ENCODE results near the gene TBCE.
"Not testable (repeated sequence)": the region's sequence is repeated elsewhere in the genome, so short reads cannot be mapped to it uniquely, and the experiment has no call there.

Gene TBCE

DNA sequence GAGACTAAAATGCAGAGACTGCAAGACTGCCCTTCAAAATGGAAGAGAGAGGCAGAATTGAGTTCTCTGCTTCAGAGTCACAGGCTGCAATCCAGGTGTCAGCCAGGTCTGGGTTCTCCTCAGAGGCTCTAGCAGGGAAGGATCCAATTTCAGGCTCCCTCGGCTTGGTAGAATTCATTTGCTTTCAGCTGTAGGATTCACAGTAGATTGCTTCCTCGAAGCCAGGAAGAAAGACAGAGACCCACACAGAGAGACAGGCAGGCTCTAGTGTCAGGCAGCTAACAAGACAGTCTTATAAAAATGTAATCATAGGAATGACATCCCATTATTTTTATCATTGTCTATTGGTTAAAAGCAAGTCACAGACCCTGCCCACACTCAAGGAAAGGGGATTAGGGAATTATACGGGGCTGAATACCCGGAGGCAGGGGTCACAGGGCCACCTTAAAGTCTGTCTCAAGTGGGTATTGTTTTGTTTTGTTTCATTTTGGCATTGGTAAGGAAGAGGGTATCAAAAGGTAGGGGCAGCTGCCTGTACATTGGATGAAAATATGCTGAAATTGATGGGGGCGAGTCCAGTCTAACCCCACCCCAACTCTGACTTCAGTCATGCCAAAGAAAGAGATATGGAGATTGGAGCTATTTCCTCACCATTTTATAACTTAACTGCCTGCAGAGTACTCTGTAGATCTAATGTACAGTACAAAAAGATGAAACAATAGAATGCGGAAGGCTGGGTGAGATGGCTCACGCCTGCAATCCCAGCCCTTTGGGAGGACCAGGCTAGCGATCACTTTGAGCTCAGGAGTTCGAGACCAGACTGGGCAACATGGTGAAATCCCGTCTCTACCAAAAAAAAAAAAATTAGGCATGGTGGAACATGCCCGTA is 9.5 kb upstream of the TBCE start:
- DNase-seq = no peak

DNA sequence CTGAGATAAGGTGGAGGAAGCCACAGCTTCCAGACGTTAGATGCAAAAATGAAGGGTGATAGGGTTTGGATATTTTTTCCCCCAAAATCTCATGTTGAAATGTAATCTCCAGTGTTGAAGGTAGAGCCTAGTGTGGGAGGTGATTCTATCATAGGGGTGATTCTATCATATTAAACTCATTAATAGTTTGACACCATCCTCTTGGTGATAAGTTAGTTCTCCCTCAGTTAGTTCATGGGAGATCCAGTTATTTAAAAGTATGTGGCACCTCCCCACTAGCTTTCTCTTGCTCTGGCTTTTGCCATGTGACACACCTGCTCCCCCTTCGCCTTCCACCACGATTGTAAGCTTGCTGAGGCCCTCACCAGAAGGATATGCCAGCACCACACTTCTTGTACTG is 8.3 kb upstream of the TBCE start:
- no peak for DNase-seq

DNA sequence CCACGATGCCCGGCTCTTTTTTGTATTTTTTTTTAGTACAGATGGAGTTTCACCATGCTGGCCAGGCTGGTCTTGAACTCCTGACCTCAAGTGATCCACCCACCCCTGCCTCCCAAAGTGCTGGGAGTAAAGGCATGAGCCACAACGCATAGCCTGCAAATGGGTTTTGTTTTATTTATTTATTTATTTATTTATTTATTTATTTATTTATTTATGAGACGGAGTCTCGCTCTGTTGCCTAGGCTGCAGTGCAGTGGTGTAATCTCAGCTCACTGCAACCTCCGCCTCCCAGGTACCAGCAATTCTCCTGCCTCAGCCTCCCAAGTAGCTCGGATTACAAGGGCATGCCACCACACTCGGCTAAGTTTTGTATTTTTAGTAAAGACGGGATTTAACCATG is 3.0 kb upstream of the TBCE start:
- not testable (repeated sequence) for DNase-seq

DNA sequence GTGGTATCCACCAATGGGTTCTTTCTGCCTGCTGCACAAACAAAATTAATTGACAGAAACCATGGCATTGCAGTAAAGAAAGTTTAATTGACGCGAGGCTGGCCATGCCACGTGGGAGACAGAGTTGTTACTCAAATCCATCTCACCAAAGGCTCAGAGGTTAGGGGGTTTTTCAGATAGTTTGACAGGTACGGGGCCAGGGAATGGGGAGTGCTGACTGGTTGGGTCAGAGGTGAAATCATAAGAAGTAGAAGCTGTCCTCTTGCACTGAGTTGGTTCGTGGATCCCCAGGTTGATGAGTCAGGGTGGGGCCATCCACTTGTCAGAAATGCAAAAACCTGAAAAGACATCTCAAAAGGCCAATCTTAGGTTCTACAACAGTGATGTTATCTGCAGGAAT is 941 bp upstream of the TBCE start:
- no peak for DNase-seq

DNA sequence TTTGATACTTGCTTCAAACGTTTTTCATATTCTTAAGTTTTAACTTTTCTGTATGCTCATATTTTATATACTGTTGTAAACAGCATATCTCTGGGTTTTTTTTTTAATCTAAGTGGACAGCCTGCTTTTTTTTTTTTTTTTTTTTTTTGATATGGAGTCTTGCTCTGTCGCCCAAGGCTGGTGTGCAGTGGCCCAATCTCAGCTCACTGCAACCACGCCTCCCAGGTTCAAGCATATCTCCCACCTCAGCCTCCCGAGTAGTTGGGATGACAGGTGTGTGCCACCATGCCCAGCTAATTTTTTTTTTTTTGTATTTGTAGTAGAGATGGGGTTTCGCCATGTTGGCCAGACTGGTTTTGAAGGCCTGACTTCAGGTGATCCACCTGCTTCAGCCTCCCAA is 1.2 kb downstream of the TBCE start:
- no peak for DNase-seq

DNA sequence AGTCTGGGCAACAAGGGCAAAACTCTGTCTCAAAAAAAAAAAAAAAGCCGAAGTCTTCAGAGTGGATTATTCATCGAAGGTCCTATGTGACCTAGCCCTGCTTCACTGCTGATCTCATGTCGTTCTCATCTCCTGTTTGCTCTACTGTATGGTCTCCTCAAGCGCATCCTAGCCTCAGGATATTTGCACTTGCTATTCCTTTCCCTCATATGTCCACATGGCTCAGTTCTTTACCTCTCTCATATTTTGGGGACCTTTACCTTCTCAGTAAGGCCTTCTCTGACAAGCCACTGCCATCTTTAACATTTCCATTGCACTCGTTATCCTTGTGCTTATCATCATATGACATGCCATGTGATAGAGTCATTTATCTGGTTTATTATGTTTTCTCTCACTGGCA is 2.6 kb downstream of the TBCE start:
- DNase-seq = no peak

DNA sequence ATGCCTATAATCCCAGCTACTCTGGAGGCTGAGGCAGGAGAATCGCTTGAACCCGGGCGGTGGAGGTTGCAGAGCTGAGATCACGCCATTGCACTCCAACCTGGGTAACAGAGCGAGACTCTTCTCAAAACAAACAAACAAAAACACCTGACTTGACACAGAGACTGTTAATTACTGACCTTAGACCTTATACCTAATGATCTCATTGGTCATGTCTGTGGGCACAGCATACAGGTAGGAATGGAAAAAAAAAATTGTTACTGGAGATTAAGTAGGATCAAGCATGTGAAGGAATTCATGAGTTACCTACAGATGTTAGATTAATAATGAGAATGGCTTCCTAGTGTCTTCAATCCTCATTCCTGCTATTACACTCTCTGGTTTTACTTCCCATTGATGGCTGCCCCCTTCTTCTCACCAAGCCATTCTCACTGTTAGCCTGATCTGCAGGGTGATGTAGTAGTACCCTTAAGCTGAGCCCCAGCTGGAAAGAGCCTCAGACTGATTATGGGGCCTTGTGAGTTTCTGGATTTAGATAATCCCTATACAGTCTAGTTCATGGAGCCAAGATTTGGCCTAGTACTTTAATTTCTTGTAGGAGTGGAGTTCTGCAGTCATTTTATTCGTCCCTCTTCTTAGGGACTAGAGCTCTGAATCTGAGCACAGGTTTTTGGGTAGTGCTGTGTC is 8.8 kb downstream of the TBCE start:
- DNase-seq = no peak

DNA sequence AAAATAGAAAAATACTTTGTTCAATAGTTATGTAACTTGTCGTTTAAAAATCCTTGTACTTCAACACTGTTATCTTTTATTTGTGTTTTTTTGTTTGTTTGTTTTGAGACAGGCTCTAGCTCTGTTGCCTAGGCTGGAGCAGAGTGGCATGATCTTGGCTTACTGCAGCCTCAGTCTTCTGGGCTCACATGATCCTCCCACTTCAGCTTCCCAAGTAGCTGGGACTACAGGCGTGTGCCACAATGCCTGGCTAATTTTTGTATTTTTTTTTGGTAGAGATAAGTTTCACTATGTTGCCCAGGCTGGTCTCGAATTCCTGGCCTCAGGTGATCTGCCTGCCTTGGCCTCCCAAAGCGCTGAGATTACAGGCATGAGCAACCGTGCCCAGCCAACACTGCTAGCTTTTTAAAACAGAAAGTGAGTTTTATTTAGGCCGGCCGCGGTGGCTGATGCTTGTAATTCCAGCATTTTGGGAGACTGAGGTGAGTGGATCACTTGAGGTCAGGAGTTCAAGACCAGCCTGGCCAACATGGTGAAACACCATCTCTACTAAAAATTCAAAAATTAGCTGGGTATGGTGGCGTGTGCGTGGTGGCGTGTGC is 11.0 kb downstream of the TBCE start:
- not testable (repeated sequence) for DNase-seq

DNA sequence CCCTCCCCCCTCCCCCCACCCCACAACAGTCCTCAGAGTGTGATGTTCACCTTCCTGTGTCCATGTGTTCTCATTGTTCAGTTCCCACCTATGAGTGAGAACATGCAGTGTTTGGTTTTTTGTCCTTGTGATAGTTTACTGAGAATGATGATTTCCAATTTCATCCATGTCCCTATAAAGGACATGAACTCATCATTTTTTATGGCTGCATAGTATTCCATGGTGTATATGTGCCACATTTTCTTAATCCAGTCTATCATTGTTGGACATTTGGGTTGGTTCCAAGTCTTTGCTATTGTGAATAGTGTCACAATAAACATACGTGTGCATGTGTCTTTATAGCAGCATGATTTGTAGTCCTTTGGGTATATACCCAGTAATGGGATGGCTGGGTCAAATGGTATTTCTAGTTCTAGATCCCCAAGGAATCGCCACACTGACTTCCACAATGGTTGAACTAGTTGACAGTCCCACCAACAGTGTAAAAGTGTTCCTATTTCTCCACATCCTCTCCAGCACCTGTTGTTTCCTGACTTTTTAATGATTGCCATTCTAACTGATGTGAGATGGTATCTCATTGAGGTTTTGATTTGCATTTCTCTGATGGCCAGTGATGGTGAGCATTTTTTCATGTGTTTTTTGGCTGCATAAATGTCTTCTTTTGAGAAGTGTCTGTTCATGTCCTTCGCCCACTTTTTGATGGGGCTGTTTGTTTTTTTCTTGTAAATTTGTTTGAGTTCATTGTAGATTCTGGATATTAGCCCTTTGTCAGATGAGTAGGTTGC is 14.9 kb downstream of the TBCE start:
- DNase-seq = not testable (repeated sequence)

DNA sequence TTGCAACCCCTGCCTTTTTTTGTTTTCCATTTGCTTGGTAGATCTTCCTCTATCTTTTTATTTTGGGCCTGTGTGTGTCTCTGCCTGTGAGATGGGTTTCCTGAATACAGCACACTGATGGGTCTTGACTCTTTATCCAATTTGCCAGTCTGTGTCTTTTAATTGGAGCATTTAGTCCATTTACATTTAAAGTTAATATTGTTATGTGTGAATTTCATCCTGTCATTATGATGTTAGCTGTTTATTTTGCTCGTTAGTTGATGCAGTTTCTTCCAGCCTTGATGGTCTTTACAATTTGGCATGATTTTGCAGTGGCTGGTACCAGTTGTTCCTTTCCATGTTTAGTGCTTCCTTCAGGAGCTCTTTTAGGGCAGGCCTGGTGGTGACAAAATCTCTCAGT is 18.4 kb downstream of the TBCE start:
- not testable (repeated sequence) for DNase-seq

DNA sequence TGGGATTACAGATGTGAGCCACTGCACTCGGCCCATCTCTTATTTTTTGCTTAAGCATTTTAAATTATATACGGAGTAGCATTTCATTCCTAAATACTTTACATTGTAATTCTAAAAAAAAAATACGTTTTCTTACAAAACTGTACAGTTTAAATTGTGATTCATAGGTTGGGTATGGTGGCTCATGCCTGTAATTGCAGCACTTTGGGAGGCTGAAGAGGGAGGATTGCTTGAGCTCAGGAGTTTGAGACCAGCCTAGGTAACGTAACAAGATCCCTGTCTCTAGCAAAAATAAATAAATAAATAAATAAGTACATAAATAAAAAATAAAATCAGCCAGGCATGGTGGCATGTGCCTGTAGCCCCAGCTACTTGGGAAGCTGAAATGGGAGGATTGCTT is 24.6 kb downstream of the TBCE start:
- DNase-seq = no peak

DNA sequence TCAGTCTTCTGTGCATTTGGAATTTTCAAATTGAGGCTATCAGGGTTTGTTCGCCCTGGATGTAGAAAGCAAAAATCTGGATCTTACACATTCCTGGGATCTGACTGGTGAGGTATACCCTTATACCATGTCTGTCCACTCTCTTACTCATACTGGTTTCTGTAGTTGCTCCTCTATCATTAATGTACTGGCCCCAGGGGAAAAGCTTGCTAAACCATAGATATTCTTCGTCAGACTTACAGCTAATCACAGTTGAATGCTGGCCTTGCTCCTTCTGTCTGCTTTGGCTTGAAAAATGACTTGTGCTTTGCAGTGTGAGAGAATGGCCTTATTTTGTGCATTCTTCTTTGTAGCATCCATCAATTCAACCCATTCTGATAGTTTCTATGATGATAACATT is 30.5 kb downstream of the TBCE start:
- DNase-seq = no peak

DNA sequence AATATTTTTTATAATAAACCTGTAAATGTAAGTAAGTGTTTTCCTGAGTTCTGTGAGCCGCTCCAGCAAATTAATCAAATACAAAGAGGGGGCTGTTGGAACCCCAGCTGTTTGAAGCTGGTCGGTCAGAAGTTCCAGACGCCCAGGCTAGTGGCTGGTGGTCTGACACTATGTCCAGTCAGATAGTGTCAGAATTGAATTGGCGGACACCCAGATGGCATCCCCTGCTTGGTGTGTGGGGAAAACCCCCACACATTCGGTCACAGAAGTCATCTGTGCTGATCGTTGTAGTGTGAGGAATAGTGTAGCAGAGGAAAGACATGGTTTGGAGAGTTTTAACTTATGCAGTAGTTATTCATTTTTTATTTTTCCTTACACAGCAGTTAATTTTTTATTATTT is 32.4 kb downstream of the TBCE start:
- no peak for DNase-seq

DNA sequence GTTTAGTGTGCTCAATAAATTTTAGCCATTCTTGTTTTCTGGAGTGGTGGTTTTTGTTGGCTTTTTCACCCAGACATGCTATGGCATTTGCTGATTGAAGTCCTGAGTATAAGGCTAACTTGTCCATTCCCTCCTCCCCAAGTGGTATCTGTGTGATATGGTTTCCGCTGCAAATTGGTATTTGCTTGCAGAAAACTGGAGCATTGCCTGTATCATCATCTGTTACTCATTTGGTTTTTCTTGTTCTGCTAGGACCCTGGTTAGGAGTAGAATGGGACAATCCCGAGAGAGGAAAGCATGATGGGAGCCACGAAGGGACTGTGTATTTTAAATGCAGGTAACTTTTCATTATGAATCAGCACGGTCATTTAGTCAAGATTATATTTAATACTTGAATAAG is 34.0 kb downstream of the TBCE start:
- DNase-seq = no peak

DNA sequence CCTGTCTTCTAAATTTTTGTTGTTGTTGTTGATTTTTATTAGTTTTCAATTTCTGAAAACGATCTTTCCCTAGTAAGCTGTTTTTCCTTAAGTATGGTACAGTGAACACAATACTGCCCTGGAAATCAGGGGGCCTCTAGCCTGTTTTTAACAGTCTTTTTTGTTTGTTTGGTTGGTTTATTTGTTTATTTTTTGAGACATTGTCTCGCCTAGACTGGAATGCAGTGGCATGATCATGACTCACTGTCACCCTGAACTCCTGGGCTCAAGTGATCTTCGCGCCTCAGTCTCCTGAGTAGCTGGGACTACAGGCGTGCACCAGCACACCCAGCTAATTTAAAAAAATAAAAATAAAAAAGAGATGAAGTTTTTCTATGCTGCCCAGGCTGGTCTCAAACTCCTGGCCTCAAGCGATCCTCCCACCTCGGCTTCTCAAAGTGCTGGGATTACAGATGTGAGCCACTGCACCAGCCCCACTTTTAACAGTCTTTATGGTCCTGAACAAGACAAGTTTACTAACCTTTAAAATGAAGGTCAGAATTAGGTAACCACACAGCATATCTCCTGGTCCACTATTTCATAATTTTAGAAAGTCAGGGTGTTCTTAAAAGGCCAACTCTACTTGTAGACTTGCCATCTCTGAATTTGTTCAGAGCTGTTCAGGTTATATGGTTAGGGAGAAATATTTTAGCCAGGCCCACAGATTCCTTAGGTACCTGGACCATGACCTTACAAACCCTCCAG is 35.4 kb downstream of the TBCE start:
- DNase-seq = no peak

DNA sequence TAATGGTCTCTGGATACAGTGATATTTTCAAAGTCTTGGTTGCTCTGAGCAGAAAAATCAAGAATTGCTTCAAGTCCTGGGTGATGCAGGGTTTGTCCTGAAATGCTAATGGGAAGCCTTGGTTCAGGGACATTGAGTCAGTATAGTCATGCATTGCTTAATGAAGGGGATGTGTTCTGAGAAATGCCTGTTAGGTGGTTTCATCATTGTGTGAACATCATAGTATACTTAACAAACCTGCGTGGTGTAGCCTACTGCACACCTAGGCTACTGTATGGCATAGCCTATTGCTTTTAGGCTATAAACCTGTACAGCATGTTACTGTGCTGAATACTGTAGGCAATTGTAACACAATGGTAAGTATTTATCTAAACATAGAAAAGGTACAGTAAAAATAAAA is 36.4 kb downstream of the TBCE start:
- no peak for DNase-seq

DNA sequence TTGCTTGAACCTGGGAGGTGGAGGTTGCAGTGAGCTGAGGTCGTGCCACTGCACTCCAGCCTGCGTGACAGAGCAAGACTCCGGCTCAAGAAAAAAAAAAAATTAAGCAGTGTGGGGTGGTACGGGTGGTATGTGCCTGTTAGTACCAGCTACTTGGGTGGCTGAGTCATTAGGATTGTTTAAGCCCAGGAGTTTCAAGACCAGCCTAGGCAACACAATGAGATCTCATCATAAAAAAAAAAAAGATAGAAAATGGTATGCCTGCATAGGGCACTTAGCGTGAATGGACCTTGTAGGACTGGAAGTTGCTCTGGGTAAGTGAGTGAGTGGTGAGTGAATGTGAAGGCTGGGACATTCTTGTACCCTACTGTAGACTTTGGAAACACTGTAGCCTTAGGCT is 37.0 kb downstream of the TBCE start:
- DNase-seq = no peak

DNA sequence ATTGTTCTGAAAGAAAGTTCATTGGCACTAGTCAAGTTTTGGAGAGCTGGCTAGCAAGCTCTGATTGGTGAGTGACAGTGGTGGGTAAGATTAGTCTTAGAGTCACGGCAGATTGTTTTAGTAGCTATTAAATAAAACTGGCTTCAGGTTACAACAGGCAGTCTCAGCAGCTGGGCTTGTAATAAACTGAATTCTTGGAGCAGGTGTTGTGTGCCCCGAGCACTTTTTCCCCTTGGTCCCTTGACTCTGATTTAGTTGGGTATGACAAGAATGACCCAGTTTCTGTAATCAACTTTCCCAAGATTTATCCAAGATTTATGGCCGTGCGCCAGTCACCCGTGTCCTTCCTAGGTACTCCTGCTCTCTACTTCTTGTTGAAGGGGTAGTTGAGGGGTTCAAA is 40.2 kb downstream of the TBCE start:
- DNase-seq = no peak

DNA sequence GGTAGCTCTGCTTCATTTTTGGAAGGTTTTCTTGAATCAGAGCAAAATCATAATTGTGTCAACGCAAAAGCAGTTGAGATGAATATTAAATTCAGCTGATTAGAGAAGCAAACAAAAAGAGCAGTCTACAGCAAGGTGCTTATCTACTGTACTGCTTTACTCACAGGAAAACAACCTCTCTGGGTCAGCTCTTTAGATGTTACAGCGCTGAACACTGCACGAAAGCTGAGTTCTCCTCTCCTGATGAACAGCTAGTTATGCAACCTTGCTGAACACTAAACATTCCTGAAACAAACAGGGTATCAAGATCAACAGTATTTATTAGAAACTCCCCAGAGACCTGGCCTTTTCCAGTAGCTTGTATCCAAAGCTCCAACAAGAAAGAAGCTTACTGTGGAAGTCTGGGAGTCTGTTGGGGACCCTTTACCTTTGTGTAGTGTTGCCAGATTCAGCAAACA is 41.3 kb downstream of the TBCE start:
- DNase-seq = peak; percentile 20

DNA sequence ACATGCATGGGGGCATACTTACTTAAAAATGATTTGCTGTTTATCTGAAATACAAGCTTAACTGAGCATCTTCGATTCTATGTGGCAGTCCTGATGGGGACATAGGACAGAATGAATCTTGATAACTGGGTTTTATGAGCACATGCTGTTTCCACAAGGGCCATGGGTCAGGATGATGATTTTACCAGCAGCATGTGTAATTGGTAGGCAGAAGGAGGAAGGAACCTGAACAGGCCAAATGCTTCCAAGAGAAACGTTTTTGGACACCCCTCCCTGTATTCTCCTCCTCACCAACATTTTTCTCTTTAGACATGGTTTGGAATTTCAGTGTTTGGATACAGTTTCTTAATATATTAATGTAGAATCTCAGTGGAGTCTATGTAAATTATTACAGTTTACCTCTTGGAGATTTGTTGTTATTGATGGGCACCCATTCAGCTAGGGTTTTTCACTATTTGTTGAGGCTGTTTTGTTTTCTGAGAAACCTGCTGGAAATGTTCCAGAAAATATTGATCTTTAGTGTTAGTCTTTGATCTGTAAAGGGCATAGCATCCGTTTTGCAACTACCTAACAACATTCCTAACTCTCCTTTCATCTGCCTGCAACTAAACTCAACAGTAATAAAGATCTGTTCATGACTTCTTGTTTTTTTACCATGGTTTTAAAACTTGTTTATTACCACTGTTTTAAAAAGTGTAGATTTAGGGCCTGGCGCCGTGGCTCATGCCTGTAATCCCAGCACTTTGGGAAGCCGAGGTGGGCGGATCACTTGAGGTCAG is 42.0 kb downstream of the TBCE start:
- DNase-seq = no peak

DNA sequence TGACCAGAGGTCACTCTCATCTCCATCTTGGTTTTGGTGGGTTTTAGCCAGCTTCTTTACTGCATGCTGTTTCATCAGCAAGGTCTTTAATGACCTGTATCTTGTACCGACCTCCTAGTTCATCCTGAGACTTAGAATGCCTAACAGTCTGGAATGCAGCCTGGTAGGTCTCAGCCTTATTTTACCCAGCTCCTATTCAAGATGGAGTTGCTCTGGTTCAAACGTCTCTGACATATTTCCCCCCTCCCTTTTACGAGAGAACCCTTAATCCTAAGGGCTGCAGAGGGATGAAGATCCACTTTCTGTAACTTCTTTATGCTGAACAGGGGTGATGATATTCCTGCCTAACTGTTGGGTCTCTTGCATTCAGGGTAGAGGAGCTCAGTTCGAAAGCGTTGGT is 43.2 kb downstream of the TBCE start:
- DNase-seq = no peak

Measured in hematopoietic multipotent progenitor cell treated with erythropoietin and hydrocortisone succinate and interleukin-3 and kit ligand, for 6 days (in vitro differentiated cells).